Activated naive CD8-positive, alpha-beta T cell treated with anti-CD3 and anti-CD28 coated beads for 36 hours (primary cell): ENCODE measurements around the gene TMEM141. TPM values are rescaled to one million over a fixed set of nuclear protein-coding genes. Genes with fewer than 3 reads are reported as not detected.
"Not testable (repeated sequence)": the region's sequence is repeated elsewhere in the genome, so short reads cannot be mapped to it uniquely, and the experiment has no call there.

ENCODE experiments used
- DNase-seq: peaks from one replicate; pipeline ENCODE4 v3.0.0; 2021
- H3K27ac Mint-ChIP-seq: one replicate; pipeline ENCODE4 v1.8.0; 2022; ENCODE audit warnings: mild to moderate bottlenecking, moderate library complexity, mixed read lengths
- H3K27me3 Mint-ChIP-seq: one replicate; pipeline ENCODE4 v1.8.0; 2022; ENCODE audit warnings: mild to moderate bottlenecking, mixed read lengths
- H3K36me3 Mint-ChIP-seq: one replicate; pipeline ENCODE4 v1.8.0; 2021; ENCODE audit warnings: mild to moderate bottlenecking, mixed read lengths
- H3K4me1 Mint-ChIP-seq: one replicate; pipeline ENCODE4 v1.8.0; 2021; ENCODE audit warnings: mixed read lengths
- H3K4me3 Mint-ChIP-seq: one replicate; pipeline ENCODE4 v1.8.0; 2022; ENCODE audit warnings: mild to moderate bottlenecking, moderate library complexity, mixed read lengths
- H3K9me3 Mint-ChIP-seq: one replicate; pipeline ENCODE4 v1.8.0; 2022; ENCODE audit warnings: mixed read lengths
- total RNA-seq, 2 experiments: library from RNA; stranded (reverse); gene quantifications; one replicate each; pipeline ENCODE4 v1.2.3, GENCODE V29; 2021

Gene TMEM141
- total RNA-seq, 2 experiments from 2014 or later = 49.3 to 49.6 TPM

- H3K4me1 Mint-ChIP-seq = peaks cover 2% of the 10 kb centered on the region
- no peak overlapping the region for H3K27ac Mint-ChIP-seq
- no peak for DNase-seq
Observed at GRCh38 chr9:136777359-136777758, 13.8 kb upstream of the TMEM141 start.

DNA sequence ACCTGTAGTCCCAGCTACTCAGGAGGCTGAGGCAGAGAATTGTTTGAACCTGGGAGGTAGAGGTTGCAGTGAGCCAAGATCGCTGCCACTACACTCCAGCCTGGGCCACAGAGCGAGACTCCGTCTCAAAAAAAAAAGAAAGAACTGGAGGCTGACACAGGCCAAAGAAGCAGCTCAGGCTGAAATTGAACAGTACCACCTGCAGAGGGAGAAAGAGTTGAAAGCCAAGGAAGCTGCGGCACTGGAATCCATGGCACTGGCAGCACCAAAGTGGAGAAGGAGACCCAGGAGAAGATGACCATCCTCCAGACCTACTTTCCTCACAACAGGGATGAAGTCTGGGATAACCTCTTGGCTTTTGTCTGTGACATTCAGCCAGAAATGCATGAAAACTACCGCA lies 11.3 kb upstream of the TMEM141 start:
- Mint-ChIP-seq H3K27ac (no peak overlapping the region), H3K9me3 (no peaks in the 10 kb centered on the region), H3K27me3 (peaks cover 12% of the 10 kb centered on the region), H3K36me3 (no peaks in the 10 kb centered on the region), H3K4me3 (no peak overlapping the region), H3K4me1 (peaks cover 2% of the 10 kb centered on the region)
- DNase-seq = no peak

More at GRCh38 chr9:136777359-136777758, 13.8 kb upstream of the TMEM141 start:
- H3K4me3 Mint-ChIP-seq = no peak overlapping the region
- H3K27me3 Mint-ChIP-seq = peaks cover 11% of the 10 kb centered on the region
- H3K36me3 Mint-ChIP-seq = no peaks in the 10 kb centered on the region
- peaks cover 8% of the 10 kb centered on the region for H3K9me3 Mint-ChIP-seq

DNA sequence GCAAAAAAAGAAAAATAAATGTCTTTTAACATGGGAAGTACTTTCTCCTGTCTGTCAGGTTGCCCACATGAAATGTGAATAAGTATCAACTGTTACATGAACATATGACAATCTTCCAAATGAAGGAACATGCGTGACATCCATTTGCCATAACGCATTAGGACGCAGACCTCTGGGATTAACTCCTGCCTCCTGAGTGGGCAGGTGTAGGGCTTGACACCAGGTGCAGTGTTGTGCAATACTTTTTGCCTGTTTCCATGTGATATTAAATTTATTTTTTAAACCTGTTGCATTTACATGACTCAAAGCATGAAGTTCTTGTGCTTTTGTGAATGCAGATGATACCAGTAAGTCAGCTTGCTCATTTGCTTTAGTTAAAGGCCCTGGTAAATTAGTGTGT lies 8.7 kb upstream of the TMEM141 start:
- H3K27ac Mint-ChIP-seq = no peak overlapping the region
- H3K9me3 Mint-ChIP-seq = no peaks in the 10 kb centered on the region
- H3K4me3 Mint-ChIP-seq = no peak overlapping the region

GRCh38 chr9:136784249-136784996 lies 6.7 kb upstream of the TMEM141 start:
- no peaks in the 10 kb centered on the region for H3K36me3 Mint-ChIP-seq
- H3K27me3 Mint-ChIP-seq = peaks cover 6% of the 10 kb centered on the region
- peaks cover 15% of the 10 kb centered on the region for H3K4me1 Mint-ChIP-seq
- no peak overlapping the region for H3K27ac Mint-ChIP-seq
- H3K4me3 Mint-ChIP-seq = no peak overlapping the region
- H3K9me3 Mint-ChIP-seq = no peaks in the 10 kb centered on the region
- no peak for DNase-seq

More for the DNA sequence above, 8.7 kb upstream of the TMEM141 start:
- Mint-ChIP-seq H3K4me1 (peaks cover 4% of the 10 kb centered on the region), H3K27me3 (peaks cover 16% of the 10 kb centered on the region), H3K36me3 (no peaks in the 10 kb centered on the region)
- no peak for DNase-seq

GRCh38 chr9:136784997-136785361 lies 6.2 kb upstream of the TMEM141 start:
- no peak overlapping the region for H3K27ac Mint-ChIP-seq
- no peak overlapping the region for H3K4me3 Mint-ChIP-seq
- peaks cover 15% of the 10 kb centered on the region for H3K4me1 Mint-ChIP-seq
- H3K36me3 Mint-ChIP-seq = no peaks in the 10 kb centered on the region
- peaks cover 6% of the 10 kb centered on the region for H3K27me3 Mint-ChIP-seq
- DNase-seq = no peak
- H3K9me3 Mint-ChIP-seq = no peaks in the 10 kb centered on the region

- H3K4me1 Mint-ChIP-seq = peaks cover 18% of the 10 kb centered on the region
- H3K9me3 Mint-ChIP-seq, H3K27me3 Mint-ChIP-seq, H3K36me3 Mint-ChIP-seq, DNase-seq, H3K4me3 Mint-ChIP-seq, H3K27ac Mint-ChIP-seq: not testable (repeated sequence)
Observed at GRCh38 chr9:136785565-136786355, 5.4 kb upstream of the TMEM141 start.

DNA sequence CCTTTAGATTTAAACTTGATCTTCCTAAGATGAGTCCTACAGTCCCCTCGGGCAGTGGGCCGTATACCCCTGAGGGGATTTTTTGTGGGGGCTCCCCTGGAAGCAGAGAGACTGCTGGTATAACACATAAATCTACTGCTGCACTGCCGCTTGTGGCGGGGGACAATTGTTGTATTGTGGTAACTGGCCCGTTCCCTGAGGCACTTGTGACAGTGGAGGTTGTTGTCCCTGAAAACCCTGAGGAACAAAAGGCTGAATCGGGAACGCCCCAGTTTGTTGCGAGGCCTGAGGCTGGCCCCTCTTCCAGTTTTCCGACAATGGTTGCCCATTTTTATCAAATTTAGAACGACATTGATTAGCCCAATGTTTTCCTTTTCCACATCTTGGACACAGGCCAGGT lies 4.7 kb upstream of the TMEM141 start:
- no peak for DNase-seq
- Mint-ChIP-seq H3K9me3 (no peaks in the 10 kb centered on the region), H3K4me1 (peaks cover 18% of the 10 kb centered on the region), H3K27ac (no peak overlapping the region), H3K36me3 (no peaks in the 10 kb centered on the region), H3K4me3 (no peak overlapping the region), H3K27me3 (peaks cover 6% of the 10 kb centered on the region)

- DNase-seq, H3K4me3 Mint-ChIP-seq: not testable (repeated sequence)
Observed at GRCh38 chr9:136786983-136787382, 4.2 kb upstream of the TMEM141 start.

GRCh38 chr9:136787690-136788400 lies 3.3 kb upstream of the TMEM141 start:
- no peak overlapping the region for H3K27ac Mint-ChIP-seq

More at GRCh38 chr9:136786983-136787382, 4.2 kb upstream of the TMEM141 start:
- H3K36me3 Mint-ChIP-seq, H3K9me3 Mint-ChIP-seq, H3K27ac Mint-ChIP-seq, H3K27me3 Mint-ChIP-seq: not testable (repeated sequence)
- peaks cover 20% of the 10 kb centered on the region for H3K4me1 Mint-ChIP-seq

DNA sequence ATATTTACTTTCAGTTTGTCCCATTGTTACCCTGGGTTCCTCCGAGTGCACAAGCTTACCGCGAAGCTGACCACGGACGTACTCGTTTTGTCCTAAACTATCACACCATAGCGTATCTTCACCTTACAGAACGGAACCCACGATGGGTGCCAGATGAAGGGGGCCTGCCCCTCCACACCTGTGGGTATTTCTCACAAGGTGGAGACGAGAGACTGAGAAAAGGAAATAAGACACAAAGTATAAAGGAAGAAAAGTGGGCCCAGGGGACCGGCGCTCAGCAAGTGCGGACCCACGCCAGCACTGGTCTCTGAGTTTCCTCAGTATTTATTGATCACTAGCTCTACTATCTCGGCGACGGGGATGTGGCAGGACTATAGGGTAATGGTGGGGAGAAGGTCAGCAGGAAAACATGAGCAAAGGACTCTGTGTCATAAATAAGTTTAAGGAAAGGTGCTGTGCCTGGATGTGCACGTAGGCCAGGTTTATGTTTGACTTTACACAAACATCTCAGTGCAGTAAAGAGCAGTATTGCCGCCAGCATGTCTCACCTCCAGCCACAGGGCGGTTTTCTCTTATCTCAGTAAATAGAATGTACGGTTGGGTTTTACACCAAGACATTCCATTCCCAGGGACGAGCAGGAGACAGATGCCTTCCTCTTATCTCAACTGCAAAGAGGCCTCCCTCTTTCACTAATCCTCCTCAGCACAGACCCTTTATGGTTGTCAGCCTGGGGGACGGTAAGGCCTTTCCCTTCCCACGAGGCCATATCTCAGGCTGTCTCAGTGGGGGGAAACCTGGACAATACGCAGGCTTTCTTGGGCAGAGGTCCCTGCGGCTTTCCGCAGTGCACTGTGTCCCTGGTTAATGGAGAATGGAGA lies 2.3 kb upstream of the TMEM141 start:
- H3K27ac Mint-ChIP-seq, H3K36me3 Mint-ChIP-seq, DNase-seq, H3K9me3 Mint-ChIP-seq, H3K4me3 Mint-ChIP-seq, H3K27me3 Mint-ChIP-seq: not testable (repeated sequence)
- H3K4me1 Mint-ChIP-seq = peaks cover 26% of the 10 kb centered on the region

More at GRCh38 chr9:136787690-136788400, 3.3 kb upstream of the TMEM141 start:
- H3K9me3 Mint-ChIP-seq = no peaks in the 10 kb centered on the region
- no peaks in the 10 kb centered on the region for H3K36me3 Mint-ChIP-seq
- no peak overlapping the region for H3K4me3 Mint-ChIP-seq
- peaks cover 24% of the 10 kb centered on the region for H3K4me1 Mint-ChIP-seq
- DNase-seq = peak; percentile 79
- H3K27me3 Mint-ChIP-seq = peaks cover 6% of the 10 kb centered on the region

DNA sequence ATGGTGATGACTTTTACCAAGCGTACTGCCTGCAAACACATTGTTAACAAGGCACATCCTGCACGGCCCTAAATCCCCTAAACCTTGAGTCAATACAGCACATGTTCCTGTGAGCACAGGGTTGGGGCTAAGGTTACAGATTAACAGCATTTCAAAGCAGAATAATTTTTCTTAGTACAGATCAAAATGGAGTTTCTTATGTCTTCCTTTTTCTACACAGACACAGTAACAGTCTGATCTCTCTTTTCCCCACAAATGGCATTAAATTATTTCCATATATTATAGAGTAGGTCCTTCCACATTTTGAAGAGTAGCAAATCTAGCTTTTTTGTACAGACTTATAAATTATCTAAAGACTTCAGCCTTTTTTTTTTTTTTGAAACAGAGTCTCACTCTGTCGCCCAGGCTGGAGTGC lies 1.6 kb upstream of the TMEM141 start:
- Mint-ChIP-seq H3K36me3 (no peaks in the 10 kb centered on the region), H3K9me3 (no peaks in the 10 kb centered on the region), H3K4me1 (peaks cover 25% of the 10 kb centered on the region), H3K4me3 (no peak overlapping the region), H3K27me3 (peaks cover 6% of the 10 kb centered on the region), H3K27ac (no peak overlapping the region)
- no peak for DNase-seq

GRCh38 chr9:136791516-136792276 lies 552 bp downstream of the TMEM141 start:
- Mint-ChIP-seq H3K27ac (peak overlapping the region; percentile 85), H3K4me3 (peak overlapping the region; percentile 83), H3K4me1 (peaks cover 35% of the 10 kb centered on the region), H3K27me3 (no peaks in the 10 kb centered on the region), H3K9me3 (no peaks in the 10 kb centered on the region), H3K36me3 (no peaks in the 10 kb centered on the region)
- peak; percentile 67 for DNase-seq

DNA sequence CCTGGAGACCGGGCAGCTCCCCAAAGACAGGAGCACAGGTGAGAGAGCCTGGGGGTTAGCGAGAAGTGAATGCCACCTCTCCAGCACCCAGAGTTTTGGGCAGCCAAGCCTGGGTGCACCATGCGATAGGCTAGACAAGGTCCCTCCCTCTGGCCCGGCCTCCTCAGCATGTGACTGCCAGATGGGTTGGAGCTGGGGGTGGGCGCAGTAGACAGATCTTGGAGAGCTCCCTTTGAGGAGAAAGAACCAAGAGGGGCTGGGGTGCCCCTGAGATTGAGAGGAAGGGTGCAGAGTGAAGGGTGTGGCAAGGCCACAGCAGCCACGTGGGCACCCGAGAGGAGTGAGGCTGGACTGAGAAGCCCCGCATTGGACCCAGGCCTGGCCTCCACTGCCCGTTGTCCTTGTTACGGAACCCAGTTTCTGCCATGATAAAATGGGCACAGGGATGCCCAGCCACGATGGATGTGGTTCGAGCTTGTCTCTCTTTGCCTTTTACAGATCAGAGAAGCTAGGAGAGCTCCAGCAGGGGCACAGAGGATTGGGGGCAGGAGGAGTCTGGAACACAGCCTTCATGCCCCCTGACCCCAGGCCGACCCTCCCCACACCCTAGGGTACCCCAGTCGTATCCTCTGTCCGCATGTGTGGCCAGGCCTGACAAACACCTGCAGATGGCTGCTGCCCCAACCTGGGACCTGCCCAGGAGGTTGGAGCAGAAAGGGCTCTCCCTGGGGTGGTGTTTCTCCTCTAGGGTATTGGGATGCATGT lies 1.4 kb downstream of the TMEM141 start:
- Mint-ChIP-seq H3K4me1 (peaks cover 38% of the 10 kb centered on the region), H3K27me3 (no peaks in the 10 kb centered on the region), H3K27ac (peak overlapping the region; percentile 63), H3K9me3 (no peaks in the 10 kb centered on the region), H3K4me3 (peak overlapping the region; percentile 83), H3K36me3 (no peaks in the 10 kb centered on the region)
- DNase-seq = no peak
